GM19328 (cell line): ENCODE results near the gene DTNBP1.

Experiments
- ATAC-seq: cut with Tn5 transposase; IDR thresholded peaks from one replicate; pipeline ENCODE4 v1.9.1; 2021; ENCODE audit warnings: mild to moderate bottlenecking, moderate library complexity; ENCODE audit not compliant: unreplicated experiment

Gene DTNBP1

DNA sequence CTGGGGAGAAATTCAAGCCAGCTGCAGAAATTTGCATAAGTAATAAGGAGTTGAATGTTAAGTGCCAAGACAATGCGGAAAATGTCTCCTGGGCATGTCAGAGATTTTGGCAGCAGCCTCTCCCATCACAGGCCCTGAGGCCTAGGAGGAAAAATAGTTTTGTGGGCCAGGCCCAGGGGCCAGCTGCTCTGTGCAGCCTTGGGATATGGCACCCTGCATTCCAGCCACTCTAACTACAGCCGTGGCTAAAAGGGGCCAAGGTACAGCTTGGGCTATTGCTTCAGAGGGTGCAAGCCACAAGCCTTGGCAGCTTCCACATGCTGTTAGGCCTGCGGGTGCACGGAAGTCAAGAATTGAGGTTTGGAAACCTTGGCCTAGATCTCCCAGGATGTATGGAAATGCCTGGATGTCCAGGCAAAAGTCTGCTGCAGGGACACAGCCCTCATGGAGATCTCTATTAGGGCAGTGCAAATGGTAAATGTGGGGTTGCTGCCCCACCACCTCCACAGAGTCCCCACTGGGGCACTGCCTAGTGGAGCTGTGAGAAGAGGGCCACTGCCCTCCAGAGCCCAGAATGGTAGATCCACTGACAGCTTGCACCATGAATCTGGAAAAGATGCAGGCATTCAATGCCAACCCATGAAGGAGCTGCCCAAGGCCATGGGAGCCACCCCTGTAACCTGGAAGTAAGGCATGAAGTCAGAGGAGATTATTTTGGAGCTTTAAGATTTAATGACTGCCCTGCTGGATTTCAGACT is 126.5 kb downstream of the DTNBP1 start:
- no peak for ATAC-seq

GRCh38 chr6:15535495-15536197 is 127.2 kb downstream of the DTNBP1 start:
- ATAC-seq, result no peak

DNA sequence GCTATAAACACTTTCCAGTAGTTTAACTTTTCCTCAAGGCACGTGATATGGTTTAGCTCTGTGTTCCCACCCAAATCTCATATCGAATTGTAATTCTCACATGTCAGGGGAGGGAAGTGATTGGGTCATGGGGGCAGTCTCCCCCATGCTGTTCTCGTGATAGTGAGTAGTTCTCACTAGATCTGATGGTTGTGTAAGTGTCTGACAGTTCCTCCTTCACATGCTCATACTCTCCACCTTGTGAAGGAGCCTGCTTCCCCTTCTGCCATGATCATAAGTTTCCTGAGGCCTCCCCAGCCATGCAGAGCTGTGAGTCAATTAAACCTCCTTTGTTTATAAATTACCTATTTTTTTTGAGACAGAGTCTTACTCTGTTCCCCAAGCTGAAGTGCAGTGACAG is 127.9 kb downstream of the DTNBP1 start:
- no peak for ATAC-seq

DNA sequence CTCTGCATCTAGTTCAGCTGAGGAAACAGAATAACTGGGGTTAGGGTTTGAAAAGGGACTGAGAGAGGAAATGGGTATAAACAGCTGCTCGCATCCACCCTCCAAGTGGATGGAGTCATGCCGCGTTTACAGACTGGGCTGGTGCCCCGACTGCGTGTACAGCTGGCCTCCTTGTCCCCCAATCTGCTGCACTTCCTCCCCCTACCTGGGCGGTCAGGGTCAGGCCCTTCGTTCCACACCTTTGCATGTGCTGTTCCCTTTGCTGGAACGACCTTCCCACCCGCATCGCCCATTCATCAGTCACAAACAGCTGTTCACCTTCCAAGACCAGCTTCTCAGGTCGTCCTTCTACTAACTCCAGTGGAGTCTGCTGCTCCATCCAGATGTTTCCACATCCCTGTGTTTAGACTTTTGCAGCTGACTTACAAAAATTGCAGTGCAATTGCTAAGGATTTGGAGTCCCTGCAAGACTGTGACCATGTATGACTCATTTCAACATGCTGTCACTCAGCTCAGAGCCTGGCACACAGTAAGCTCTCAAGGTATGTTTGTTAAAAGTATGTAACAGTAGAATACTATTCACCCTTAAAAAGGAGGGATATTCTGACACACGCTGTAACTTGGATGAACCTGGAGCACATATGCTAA is 129.3 kb downstream of the DTNBP1 start:
- no peak for ATAC-seq

DNA sequence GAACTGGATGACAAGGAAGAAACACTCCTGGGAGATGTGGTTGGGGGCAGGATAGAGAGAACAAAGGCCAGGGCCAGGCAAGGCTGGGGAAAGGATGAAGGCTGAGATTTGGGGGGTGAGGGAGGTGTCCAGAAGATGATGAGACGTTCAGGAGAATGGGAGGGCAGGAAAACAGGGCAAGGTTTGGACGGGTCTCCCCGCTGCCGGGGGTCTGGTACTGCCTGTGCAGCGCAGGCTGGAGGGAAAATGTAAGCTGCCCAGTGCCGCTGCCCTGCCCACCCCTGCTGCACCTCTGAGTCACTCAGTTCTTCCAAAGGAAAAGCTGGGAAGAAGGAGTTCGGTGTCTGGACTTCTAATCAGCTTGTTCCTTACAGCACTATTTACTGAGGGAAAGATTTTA is 130.9 kb downstream of the DTNBP1 start:
- ATAC-seq, result no peak

DNA sequence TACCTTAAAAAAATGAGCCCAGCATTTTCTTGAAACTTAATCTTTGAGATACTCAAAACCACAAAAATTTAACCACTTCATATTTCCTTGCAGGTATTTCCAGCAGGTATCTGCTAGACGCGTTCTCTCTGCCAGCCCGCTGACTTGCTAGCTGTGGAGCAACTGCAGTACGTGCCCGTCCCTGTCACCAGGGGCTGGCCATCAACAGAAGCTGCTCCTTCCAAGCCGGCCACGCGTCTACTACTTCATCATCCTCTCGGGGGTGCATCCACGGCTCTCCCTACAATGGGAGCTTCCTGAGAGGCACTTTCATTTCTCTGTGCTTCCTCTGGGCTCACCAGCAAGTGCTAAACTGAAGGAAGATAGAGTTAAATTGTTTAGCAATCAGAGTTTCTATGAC is 132.4 kb downstream of the DTNBP1 start:
- ATAC-seq, result no peak

GRCh38 chr6:15528870-15529269 is 134.0 kb downstream of the DTNBP1 start:
- no peak for ATAC-seq

GRCh38 chr6:15527838-15528617 is 134.8 kb downstream of the DTNBP1 start:
- ATAC-seq, result no peak

- ATAC-seq, result no peak
Measured at GRCh38 chr6:15526212-15526701, 136.6 kb downstream of the DTNBP1 start.

DNA sequence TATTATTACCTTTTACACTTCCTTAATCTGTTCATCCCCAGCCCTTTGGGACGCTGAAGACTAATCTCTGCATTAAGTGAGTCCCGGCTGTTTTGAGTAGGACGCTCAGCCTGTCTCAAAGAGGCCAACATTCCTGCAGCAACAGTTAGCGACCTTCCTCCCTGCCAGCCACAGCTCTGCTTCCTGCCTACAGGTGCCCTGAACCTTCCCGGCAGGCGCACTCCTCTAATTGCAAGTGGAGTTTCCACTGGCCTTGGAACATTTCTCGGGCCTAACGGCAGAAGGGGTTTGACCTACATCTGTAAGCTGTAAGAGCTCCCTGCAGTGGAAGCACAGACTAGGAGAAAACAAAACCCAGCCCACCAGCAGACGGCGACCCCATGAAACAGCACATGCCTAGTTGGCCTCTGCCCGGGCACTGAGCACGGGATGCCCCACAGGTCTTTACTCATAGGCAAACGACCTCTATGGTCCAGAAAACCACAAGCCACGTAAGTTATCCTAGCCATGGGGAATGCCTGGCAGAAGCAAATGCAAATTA is 137.9 kb downstream of the DTNBP1 start:
- no peak for ATAC-seq

- ATAC-seq, result no peak
Measured at GRCh38 chr6:15523679-15524630, 138.9 kb downstream of the DTNBP1 start.

GRCh38 chr6:15522856-15523529 is 139.8 kb downstream of the DTNBP1 start:
- ATAC-seq, result no peak

DNA sequence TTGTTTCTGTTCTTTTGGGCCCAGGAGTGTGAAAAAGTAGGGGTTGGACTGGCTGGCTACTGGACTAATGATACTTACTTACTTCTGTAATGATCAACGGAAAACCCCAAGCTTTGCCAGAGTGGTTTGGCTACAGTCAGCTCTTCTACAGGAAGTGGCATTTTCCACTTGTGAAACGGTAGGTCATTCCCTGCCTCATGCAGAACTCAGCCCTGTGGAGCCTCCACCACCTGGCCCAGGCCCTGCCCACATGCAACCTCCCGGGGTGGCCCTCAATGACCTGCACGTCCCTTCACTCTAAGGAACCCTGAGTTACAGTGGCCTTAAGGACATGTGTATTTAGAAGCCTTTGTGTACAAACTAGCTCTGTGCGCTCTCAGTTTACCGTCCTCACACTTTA is 140.4 kb downstream of the DTNBP1 start:
- ATAC-seq, result no peak

DNA sequence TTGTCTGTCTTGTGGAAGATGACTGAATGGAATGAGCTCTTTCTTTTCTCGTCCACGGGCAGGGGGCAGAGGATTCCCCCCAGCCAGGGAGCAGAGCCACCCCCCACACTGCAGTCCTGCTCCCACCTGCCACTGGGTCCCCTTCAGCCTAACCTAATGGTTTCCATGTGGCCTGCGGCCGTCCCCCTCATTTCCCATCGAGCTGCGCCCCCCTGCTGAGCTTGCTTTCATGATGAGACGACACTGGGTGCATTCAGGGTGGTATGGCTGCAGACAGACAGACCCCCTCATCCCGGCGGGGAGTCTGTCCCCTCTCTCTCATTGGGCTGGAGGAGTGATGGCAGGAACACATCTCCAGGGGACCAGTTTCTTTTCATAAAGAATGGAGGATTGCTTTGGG is 140.8 kb downstream of the DTNBP1 start:
- no peak for ATAC-seq

DNA sequence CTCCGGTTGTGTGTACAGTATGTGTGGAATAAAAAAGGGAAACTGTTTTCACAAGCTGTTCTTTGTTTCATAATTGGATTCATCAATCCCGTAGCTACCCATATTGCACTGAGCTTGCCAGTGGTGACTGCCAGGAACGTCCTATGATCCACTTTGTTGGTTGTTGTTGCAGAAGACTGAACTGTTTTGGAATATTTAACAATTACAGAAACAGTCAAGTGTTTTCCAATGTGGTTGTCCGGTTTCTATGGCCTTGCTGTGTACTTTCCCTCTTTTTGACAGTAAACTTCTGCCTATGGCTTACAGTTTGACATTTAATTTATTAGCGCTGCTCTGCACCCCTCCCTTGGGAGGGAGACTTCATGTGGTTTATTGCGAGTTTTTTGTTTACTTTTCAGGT is 141.2 kb downstream of the DTNBP1 start:
- ATAC-seq, result no peak

DNA sequence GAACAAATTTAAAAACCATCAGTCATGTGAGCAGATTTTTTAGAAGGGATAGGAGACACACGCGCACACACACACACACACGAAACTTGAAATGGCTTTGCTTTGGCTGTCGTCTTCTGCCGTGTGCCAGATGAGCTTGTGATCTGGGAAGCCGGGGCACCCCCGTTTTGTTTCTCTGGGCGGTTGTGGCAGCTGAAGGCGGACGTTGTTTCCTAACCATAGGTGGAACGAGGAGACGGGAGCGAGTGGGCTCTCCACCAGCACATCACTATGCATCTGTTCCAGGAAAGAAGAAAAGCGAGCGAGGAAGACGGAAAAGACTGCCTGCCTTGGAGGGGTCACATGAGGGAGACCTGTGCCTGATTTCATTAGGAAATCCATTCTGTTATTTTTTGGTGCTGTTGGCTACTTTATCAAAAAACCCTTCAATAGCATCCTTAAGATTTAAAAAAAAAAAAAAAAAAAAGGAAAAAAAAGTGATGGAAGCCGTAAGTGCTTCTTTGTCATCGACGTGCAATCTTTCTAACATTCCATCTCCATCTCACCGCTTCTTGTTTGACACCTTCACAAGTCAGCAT is 142.1 kb downstream of the DTNBP1 start:
- no peak for ATAC-seq

DNA sequence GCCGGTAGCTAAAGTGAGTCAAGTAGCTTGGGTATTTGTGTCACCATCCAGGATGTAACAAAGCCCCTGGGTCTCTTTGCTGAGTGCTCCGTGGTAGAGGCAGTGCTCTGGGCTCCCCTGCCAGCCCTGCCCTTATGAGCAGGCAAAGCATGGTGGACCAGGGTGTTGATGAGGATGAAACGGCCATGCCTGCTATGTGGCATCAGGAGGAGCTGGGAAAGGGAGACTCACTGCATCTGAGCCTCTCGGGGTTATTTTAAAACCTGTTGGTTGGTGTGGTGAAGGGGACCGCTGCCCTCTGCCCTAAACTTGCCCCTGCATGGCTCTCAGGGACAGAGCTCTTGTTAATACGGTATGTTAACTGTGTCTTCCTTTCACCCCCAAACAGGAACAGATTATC is 143.1 kb downstream of the DTNBP1 start:
- ATAC-seq, result no peak

GRCh38 chr6:15518878-15519277 is 143.9 kb downstream of the DTNBP1 start:
- no peak for ATAC-seq

GRCh38 chr6:15518057-15518456 is 144.8 kb downstream of the DTNBP1 start:
- ATAC-seq, result no peak
